SK-N-SH (cell line): ENCODE data around the gene RASSF8. TPM values are rescaled to one million over a fixed set of nuclear protein-coding genes. Genes with fewer than 3 reads are reported as not detected.

Experiments used
- CTCF ChIA-PET: fragments of 300-600, 350-600 bp; formaldehyde crosslinking; extraction: SDS; loops from one replicate; lab custom pipeline; 2021; lab: Yijun Ruan, JAX
- POLR2A ChIA-PET: fragments of 350-600 bp; sonication (Branson Sonifier 250); formaldehyde crosslinking; extraction: SDS; loops from one replicate; lab custom pipeline; 2020; ENCODE audit warnings: antibody characterized with exemption, inconsistent platforms; lab: Yijun Ruan, JAX
- DNase-seq: peaks from one replicate; pipeline ENCODE4 v3.0.0; 2012
- H2AFZ ChIP-seq: fragments of 200-600 bp; sonication (generic); 2 replicates; pipeline ENCODE4 v1.8.1; 2016; ENCODE audit warnings: antibody characterized with exemption, mild to moderate bottlenecking, low read depth
- H3F3A ChIP-seq: fragments of 200-600 bp; sonication (generic); replicated peaks from 2 replicates; pipeline ENCODE3; 2016; ENCODE audit warnings: antibody characterized with exemption, mild to moderate bottlenecking; ENCODE audit not compliant: insufficient read depth
- H3K27ac ChIP-seq, 2 experiments: fragments of 200-500 bp in 1 of 2; fragments of 200-600 bp in 1 of 2; sonication (Bioruptor generic) in 1 of 2; sonication (generic), shearing (Covaris generic) in 1 of 2; 2 replicates each; pipeline versions ENCODE4 v1.5.1 to v1.6.1; 2014 to 2016; ENCODE audit warnings: low read depth in 2 of 2, inconsistent platforms in 1 of 2, low read length in 1 of 2, mild to moderate bottlenecking in 1 of 2, mixed read lengths in 1 of 2
- H3K27me3 ChIP-seq: fragments of 200-600 bp; sonication (generic), shearing (Covaris generic); 2 replicates; pipeline ENCODE4 v1.6.1; 2016; ENCODE audit warnings: mixed run types; ENCODE audit not compliant: insufficient read depth
- H3K36me3 ChIP-seq, 2 experiments: fragments of 200-500 bp in 1 of 2; fragments of 200-600 bp in 1 of 2; sonication (Bioruptor generic) in 1 of 2; sonication (generic) in 1 of 2; replicated peaks in 1 of 2; 2 replicates each; pipeline versions ENCODE3 to v1.5.1; 2014 to 2016; ENCODE audit warnings: low read length in 1 of 2, mild to moderate bottlenecking in 1 of 2; ENCODE audit not compliant: insufficient read depth in 2 of 2, control insufficient read depth in 1 of 2
- H3K4me1 ChIP-seq, 2 experiments: fragments of 200-500 bp in 1 of 2; fragments of 200-600 bp in 1 of 2; sonication (Bioruptor generic) in 1 of 2; sonication (generic), shearing (Covaris generic) in 1 of 2; 2 replicates each; pipeline versions ENCODE4 v1.5.1 to v1.6.1; 2014 to 2016; ENCODE audit warnings: low read depth in 1 of 2, low read length in 1 of 2, mixed run types in 1 of 2; ENCODE audit not compliant: insufficient read depth in 2 of 2, control insufficient read depth in 1 of 2
- H3K4me2 ChIP-seq: fragments of 200-600 bp; sonication (generic), shearing (Covaris generic); 2 replicates; pipeline ENCODE4 v1.6.1; 2017; ENCODE audit warnings: mixed run types
- H3K4me3 ChIP-seq, 2 experiments: fragments of 200-500 bp in 1 of 2; fragments of 200-600 bp in 1 of 2; sonication (Bioruptor generic) in 1 of 2; sonication (generic), shearing (Covaris generic) in 1 of 2; 2 replicates each; pipeline versions ENCODE4 v1.5.1 to v1.8.1; 2014 to 2016; ENCODE audit warnings: low read depth in 2 of 2, inconsistent platforms in 1 of 2, low read length in 1 of 2, mild to moderate bottlenecking in 1 of 2, mixed read lengths in 1 of 2, moderate library complexity in 1 of 2
- H3K79me2 ChIP-seq: fragments of 200-600 bp; sonication (generic); 2 replicates; pipeline ENCODE4 v1.8.1; 2017; ENCODE audit warnings: mild to moderate bottlenecking; ENCODE audit not compliant: insufficient read depth
- H3K9ac ChIP-seq: fragments of 200-600 bp; sonication (generic); 2 replicates; pipeline ENCODE4 v1.6.1; 2017; ENCODE audit warnings: mixed run types
- H3K9me2 ChIP-seq: fragments of 200-600 bp; sonication (generic); 2 replicates; pipeline ENCODE4 v1.6.1; 2017; ENCODE audit warnings: mixed run types
- H3K9me3 ChIP-seq: fragments of 200-600 bp; sonication (generic); 2 replicates; pipeline ENCODE4 v1.6.1; 2017; ENCODE audit warnings: mixed run types, mild to moderate bottlenecking, moderate library complexity
- H4K20me1 ChIP-seq: fragments of 200-600 bp; sonication (generic); 2 replicates; pipeline ENCODE4 v1.6.1; 2017; ENCODE audit warnings: mild to moderate bottlenecking, mixed run types; ENCODE audit not compliant: insufficient read depth
- CHD2 ChIP-seq: fragments of 150-350 bp; IDR thresholded peaks from 2 replicates; pipeline ENCODE4 v1.6.1; 2018; ENCODE audit warnings: low read length; ENCODE audit not compliant: partially characterized antibody
- CTCF ChIP-seq: fragments of 200-600 bp; sonication (generic); IDR thresholded peaks from 2 replicates; pipeline ENCODE4 v1.6.1; 2017; ENCODE audit warnings: antibody characterized with exemption, mild to moderate bottlenecking, moderate library complexity
- ELF1 ChIP-seq: IDR thresholded peaks from 2 replicates; pipeline ENCODE4 v1.4.0; 2012
- EP300 ChIP-seq, 2 experiments: IDR thresholded peaks; 2 replicates each; pipeline versions ENCODE4 v1.4.0 to v1.6.1; 2012; ENCODE audit warnings: borderline replicate concordance in 1 of 2, low read depth in 1 of 2, low read length in 1 of 2
- FOSL2 ChIP-seq: IDR thresholded peaks from 2 replicates; pipeline ENCODE4 v1.4.0; 2012; ENCODE audit warnings: low read depth, mild to moderate bottlenecking, moderate library complexity, borderline replicate concordance
- FOXJ3 ChIP-seq: sonication (generic); formaldehyde crosslinking; IDR thresholded peaks from 2 replicates; pipeline ENCODE4 v1.5.1; 2020; ENCODE audit warnings: mild to moderate bottlenecking, missing genetic modification reagents
- FOXM1 ChIP-seq: IDR thresholded peaks from 2 replicates; pipeline ENCODE4 v1.4.0; 2012; ENCODE audit warnings: low read depth, mild to moderate bottlenecking
- GATA2 ChIP-seq: sonication (generic); formaldehyde crosslinking; IDR thresholded peaks from 2 replicates; pipeline ENCODE4 v1.5.0; 2020; ENCODE audit warnings: mild to moderate bottlenecking, missing genetic modification reagents
- JUND ChIP-seq: IDR thresholded peaks from 2 replicates; pipeline ENCODE4 v1.4.0; 2012
- MAX ChIP-seq: IDR thresholded peaks from 2 replicates; pipeline ENCODE4 v1.4.0; 2012; ENCODE audit warnings: low read depth
- MEF2A ChIP-seq: IDR thresholded peaks from 2 replicates; pipeline ENCODE4 v1.4.0; 2012; ENCODE audit warnings: low read depth, borderline replicate concordance
- NRF1 ChIP-seq: IDR thresholded peaks from 2 replicates; pipeline ENCODE4 v1.6.1; 2012; ENCODE audit warnings: low read depth, mild to moderate bottlenecking, low read length
- PBX3 ChIP-seq: IDR thresholded peaks from 2 replicates; pipeline ENCODE4; 2012
- POLR2AphosphoS5 ChIP-seq: IDR thresholded peaks from 2 replicates; pipeline ENCODE4 v1.6.1; 2012; ENCODE audit warnings: low read depth, low read length
- RAD21 ChIP-seq: IDR thresholded peaks from 2 replicates; pipeline ENCODE4 v1.6.1; 2012; ENCODE audit warnings: mild to moderate bottlenecking, low read length
- RXRA ChIP-seq: IDR thresholded peaks from 2 replicates; pipeline ENCODE4 v1.4.0; 2012; ENCODE audit warnings: low read depth, mild to moderate bottlenecking, borderline replicate concordance
- SIN3A ChIP-seq: IDR thresholded peaks from 2 replicates; pipeline ENCODE4 v1.6.1; 2012; ENCODE audit warnings: low read depth, mild to moderate bottlenecking, low read length, moderate library complexity, borderline replicate concordance
- TAF1 ChIP-seq: IDR thresholded peaks from 2 replicates; pipeline ENCODE4 v1.6.1; 2012; ENCODE audit warnings: low read depth, mild to moderate bottlenecking, low read length, moderate library complexity, borderline replicate concordance
- TCF12 ChIP-seq: IDR thresholded peaks from 2 replicates; pipeline ENCODE4 v1.4.0; 2012
- TEAD4 ChIP-seq: IDR thresholded peaks from 2 replicates; pipeline ENCODE4 v1.4.0; 2012; ENCODE audit warnings: mild to moderate bottlenecking, borderline replicate concordance; ENCODE audit not compliant: insufficient read depth
- USF1 ChIP-seq: IDR thresholded peaks from 2 replicates; pipeline ENCODE4 v1.4.0; 2012; ENCODE audit warnings: low read depth, borderline replicate concordance
- USF2 ChIP-seq: fragments of 150-350 bp; IDR thresholded peaks from 2 replicates; pipeline ENCODE4 v1.6.1; 2017; ENCODE audit warnings: antibody characterized with exemption, low read length, low read depth, borderline replicate concordance
- YY1 ChIP-seq: IDR thresholded peaks from 2 replicates; pipeline ENCODE4 v1.4.0; 2012; ENCODE audit warnings: low read depth, mild to moderate bottlenecking
- ZBTB33 ChIP-seq: IDR thresholded peaks from 2 replicates; pipeline ENCODE4 v1.4.0; 2012; ENCODE audit warnings: low read depth, borderline replicate concordance
- WGBS: methylation state at CpG from one replicate; pipeline ENCODE4 v1.1.6; 2017; ENCODE audit warnings: low lambda C conversion rate; 5-methylcytosine and 5-hydroxymethylcytosine counted together
- polyA plus RNA-seq, 3 experiments: library from polyadenylated mRNA; depleted of rRNA; stranded (reverse); fragments of >200 nt; gene quantifications; 2 replicates each; pipeline ENCODE4 v1.2.3, GENCODE V29; 2012

The RASSF8 gene
- polyA plus RNA-seq, 1 of the 3 experiments (the other 2 are of a cell fraction), result 15.3 TPM

GRCh38 chr12:26010293-26010821 lies 51.9 kb downstream of the RASSF8 start (continued):
- peak in 1 of 2 experiments; percentile 65; a peak in 1 of 4 replicates for TF ChIP-seq EP300 (IDR thresholded peaks at IDR 0.05; ENCODE audit: borderline replicate concordance in 1 of 2, low read depth in 1 of 2, low read length in 1 of 2)
- 0 out of 2 replicates have a peak, but pooled peaks have one; percentile 30 for TF ChIP-seq FOXM1
- TF ChIP-seq JUND, result peak; percentile 59
- peak; percentile 56; the same call in 1 of the 2 replicates for TF ChIP-seq MEF2A
- 0 out of 2 replicates have a peak, but pooled peaks have one; percentile 49 for TF ChIP-seq YY1

- CTCF ChIA-PET, result interaction anchor here (0.7 to 3.4 kb wide), 3 partner anchors 18 to 51 kb away, joined by 3 to 10 read pairs (median 3); no protein-coding TSS in a partner anchor
- H3K9ac ChIP-seq, result 0 out of 2 replicates have a peak overlapping the region, but pooled peaks have one; percentile 18
- WGBS, result 22% methylated on average over 2 of the region's 2 CpGs
- H3F3A ChIP-seq, result peaks cover 10% of the 10 kb centered on the region
- peaks cover 0 to 5% of the 10 kb centered on the region in 2 experiments for H3K36me3 ChIP-seq
- H3K9me3 ChIP-seq, result no peaks in the 10 kb centered on the region
- no peaks in the 10 kb centered on the region for H3K9me2 ChIP-seq
- H2AFZ ChIP-seq, result no peak overlapping the region
- peaks cover 24 to 29% of the 10 kb centered on the region in 2 experiments for H3K4me1 ChIP-seq
- DNase-seq, result no peak
- peak overlapping the region; percentile 71 to 77 for H3K27ac ChIP-seq
- H3K4me3 ChIP-seq, result no peak overlapping the region
- peaks cover 50% of the 10 kb centered on the region for H4K20me1 ChIP-seq
- H3K79me2 ChIP-seq, result peaks cover 100% of the 10 kb centered on the region
- no peaks in the 10 kb centered on the region for H3K27me3 ChIP-seq
- POLR2A ChIA-PET, result no interaction called here
- peak overlapping the region; percentile 35; the same call in 1 of the 2 replicates for H3K4me2 ChIP-seq
- TF ChIP-seq SIN3A, result no peak
- no peak for TF ChIP-seq FOSL2
- TF ChIP-seq JUND, result no peak
- no peak for TF ChIP-seq FOXM1
- TF ChIP-seq MAX, result no peak
- TF ChIP-seq GATA2 (CRISPR knock-in tag), result no peak
- TF ChIP-seq MEF2A, result 0 out of 2 replicates have a peak, but pooled peaks have one; percentile 8
- no peak for TF ChIP-seq POLR2AphosphoS5
- no peak for TF ChIP-seq ELF1
- no peak for TF ChIP-seq CTCF
- no peak for TF ChIP-seq NRF1
- peak; percentile 24; the same call in 1 of the 2 replicates for TF ChIP-seq PBX3
- TF ChIP-seq TEAD4, result no peak
- TF ChIP-seq EP300 (IDR thresholded peaks at IDR 0.05; ENCODE audit: borderline replicate concordance in 1 of 2, low read depth in 1 of 2, low read length in 1 of 2), result peak; percentile 3 to 11; a peak in 1 of 4 replicates
- no peak for TF ChIP-seq FOXJ3 (CRISPR knock-in tag)
- TF ChIP-seq USF1, result 0 out of 2 replicates have a peak, but pooled peaks have one; percentile 4
- TF ChIP-seq CHD2, result no peak
- TF ChIP-seq TAF1, result no peak
- no peak for TF ChIP-seq RAD21
- no peak for TF ChIP-seq ZBTB33
- TF ChIP-seq USF2, result no peak
- peak; percentile 55 for TF ChIP-seq TCF12
- TF ChIP-seq RXRA, result no peak
These were observed 52.6 kb downstream of the RASSF8 start for GRCh38 chr12:26011099-26011498.
